ENCODE results near the gene BZW1.

BZW1 gene

DNA sequence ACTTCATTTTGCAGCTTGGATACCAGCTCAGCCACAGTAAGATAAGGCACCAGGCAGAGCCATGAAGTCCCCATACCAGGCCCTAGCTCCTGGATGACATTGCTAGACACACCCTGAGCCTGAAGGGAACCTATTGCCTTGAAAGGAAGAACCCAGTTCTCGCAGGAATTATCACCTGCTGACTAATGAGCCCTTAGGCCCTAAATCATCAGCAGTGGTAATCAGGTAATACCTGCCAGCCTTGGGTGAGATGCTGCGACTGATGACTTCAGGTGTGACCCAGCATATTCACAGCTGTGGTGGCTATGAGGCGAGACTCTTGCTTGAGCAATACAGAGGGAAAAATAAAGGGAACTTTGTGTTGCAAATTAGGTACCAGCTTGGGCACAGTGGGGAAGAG, 27.8 kb downstream of the BZW1 start:
- no peak for DNase-seq (ENCODE audit: low read depth)

DNA sequence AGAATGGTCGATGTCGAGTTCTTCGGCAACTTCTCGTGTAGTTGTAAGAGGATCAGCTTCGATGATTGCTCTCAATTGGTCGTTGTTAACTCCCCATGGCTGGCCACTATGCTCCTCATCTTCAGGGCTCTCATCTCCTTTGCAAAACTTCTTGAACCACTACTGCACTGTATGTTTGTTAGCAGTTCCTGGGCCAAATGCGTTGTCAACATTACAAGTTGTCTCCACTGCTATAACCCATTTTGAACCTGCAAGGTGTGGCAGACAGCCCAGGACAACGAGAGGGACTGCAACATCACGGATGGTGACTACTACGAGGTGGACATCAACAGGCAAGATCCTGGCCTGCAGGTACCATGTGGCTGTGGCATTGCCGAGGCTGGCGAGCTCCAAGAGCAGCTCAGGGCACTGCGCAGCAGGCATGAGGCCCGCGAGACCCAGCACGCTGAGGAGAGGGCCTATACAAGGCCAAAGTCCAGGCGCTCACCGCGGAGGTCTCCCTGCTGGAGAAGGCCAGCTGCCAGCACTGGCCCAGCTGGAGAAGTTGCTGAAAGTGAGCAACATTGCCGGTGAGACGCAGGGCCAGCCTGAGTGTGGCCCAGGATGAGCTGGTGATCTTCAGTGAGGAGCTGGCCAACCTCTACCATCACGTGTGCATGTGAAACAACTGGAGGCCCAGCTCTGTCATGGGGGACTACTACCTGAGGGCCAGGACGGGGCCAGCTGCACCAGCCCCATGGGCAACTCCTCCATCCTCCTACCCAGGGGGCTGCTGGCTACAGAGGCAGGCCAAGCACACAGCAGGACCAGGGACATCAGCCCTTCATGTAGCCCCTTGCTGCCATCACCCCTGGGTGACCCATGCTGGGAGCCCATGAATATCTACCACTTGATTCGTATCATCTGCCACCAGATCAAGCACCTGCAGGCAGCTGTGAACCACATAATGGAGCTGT, 32.6 kb downstream of the BZW1 start:
- DNase-seq (ENCODE audit: low read depth), result no peak

DNA sequence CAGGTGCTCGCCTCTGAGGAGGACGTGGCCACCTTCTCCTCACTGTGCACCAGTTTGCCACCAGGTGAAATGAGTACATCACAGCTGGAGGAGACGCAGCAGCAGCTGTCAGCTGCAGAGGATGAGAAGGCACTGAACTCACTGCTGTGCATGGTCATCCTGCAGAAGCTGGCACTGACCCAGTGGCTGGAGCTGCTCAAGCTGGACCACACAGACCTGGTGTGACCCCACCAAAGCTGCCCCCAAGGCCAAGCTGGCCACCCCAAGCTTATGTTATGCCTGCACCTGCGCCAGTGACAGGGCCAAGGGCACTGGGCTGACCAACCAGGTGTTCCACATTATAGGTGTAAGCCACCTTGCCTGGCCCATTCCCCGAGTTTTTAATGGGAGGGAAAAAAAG, 33.5 kb downstream of the BZW1 start:
- no peak for DNase-seq (ENCODE audit: low read depth)

DNA sequence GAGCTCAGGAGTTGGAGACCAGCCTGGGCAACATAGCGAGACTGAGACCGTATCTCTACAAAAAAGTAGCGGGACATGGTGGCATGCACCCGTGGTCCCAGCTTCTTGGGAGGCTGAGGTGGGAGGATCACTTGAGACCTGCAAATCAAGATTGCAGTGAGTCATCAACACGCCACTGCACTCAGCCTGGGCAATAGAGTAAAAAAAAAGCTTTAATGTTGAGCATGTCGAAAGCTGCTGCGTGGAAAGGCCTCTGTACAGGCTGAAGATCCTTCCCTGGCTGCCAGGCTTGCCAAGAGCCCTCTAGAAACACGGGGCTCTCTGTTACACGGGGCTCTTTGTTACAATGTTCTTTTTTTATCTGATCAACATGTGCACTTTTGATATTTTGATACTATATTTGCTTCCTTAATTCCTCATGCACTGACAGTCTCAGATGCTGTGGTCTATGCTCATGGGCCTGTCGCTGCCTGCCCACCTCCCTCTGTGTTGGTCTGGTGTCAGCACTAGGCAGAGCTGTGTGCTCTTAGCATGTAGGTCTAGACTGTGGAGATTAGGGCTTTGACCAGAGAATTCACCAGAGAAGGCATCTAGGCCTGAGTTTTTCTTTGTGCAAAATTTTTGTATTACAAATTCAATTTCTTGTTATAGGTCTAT, 34.1 kb downstream of the BZW1 start:
- DNase-seq (ENCODE audit: low read depth), result no peak

- no peak for DNase-seq (ENCODE audit: low read depth)
These were observed 35.6 kb downstream of the BZW1 start for GRCh38 chr2:200847269-200847668.

DNA sequence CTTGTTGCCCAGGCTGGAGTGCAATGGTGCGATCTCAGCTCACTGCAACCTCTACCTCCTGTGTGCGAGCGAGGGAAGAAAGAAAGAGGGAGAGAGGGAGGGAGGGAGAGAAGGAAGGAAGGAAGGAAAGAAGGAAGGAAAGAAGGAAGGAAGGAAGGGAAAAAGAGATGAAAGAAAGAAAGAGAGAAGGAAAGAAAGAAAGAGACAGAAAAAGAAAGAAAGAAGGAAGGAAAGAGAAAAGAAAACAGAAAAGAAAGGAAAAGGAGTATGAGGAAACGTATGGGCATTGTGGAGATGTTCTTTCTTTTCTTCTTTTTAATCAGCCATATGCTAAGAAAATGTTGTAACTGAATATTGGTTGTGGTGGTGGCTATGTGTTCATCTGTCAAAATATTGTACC, 36.2 kb downstream of the BZW1 start:
- no peak for DNase-seq (ENCODE audit: low read depth)

- no peak for DNase-seq (ENCODE audit: low read depth)
These were observed 39.0 kb downstream of the BZW1 start for GRCh38 chr2:200850512-200851256.

GRCh38 chr2:200851398-200852248, 39.9 kb downstream of the BZW1 start:
- DNase-seq (ENCODE audit: low read depth), result no peak

GRCh38 chr2:200852605-200853004, 40.9 kb downstream of the BZW1 start:
- DNase-seq (ENCODE audit: low read depth), result no peak

DNA sequence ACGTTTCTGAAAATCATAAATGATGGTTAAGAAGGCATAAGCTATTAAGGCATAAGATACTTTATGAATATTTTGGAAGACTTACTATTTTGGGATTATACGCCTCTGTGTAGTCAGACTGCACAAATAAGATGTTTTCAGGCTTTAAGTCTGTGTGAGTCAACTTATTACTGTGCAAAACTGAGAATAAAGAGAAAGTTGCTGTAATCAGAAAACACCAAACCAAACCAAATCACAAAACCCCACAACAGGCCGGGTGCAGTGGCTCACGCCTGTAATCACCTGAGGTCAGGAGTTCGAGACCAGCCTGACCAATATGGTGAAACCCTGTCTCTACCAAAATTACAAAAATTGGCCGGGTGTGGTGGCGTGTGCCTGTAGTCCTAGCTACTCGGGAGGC, 45.1 kb downstream of the BZW1 start:
- no peak for DNase-seq (ENCODE audit: low read depth)

DNA sequence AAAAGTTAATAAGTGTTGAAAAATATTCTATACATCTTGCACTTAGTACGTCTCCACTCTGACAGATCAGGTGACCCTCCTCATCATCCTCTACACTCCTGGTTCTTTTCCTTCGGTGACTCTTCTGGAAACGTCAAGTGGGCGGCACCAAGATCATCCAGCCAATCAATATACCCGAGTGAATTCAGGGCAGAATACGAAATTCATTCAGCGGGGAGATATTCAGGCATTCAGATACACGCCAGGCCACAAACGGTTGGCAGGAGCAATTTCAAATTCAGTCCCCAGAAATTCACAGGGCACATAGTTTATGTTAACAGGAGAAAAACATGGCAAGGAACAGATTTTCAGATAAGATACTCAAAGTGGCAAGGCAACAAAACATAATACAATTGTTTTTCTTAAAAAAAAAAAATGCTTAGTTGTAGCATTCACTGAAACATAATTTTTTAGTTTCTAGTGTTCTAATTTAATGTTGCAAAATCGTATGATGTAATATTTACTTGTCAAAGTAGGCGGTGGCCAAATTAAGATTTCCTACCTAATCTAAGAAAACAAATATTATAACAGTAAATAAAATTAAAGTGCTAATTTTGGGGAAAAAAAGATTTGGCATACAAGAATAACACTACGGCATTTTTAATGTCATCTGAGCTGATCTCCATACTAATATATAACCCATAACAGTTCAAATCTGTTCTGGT, 48.5 kb downstream of the BZW1 start:
- DNase-seq (ENCODE audit: low read depth), result no peak

GRCh38 chr2:200861617-200862155, 50.0 kb downstream of the BZW1 start:
- DNase-seq (ENCODE audit: low read depth), result no peak

- peak; percentile 31 for DNase-seq (ENCODE audit: low read depth)
These were observed 50.9 kb downstream of the BZW1 start for GRCh38 chr2:200862532-200863000.

GRCh38 chr2:200863782-200864175, 52.1 kb downstream of the BZW1 start:
- DNase-seq (ENCODE audit: low read depth), result no peak

- peak; percentile 98 for DNase-seq (ENCODE audit: low read depth)
These were observed 52.7 kb downstream of the BZW1 start, which contains the start of gene CLK1 for GRCh38 chr2:200864176-200865034. TSS of gene CLK1 (minus strand) at chr2:200864658. CDS start at chr2:200861862, 2,796 bp downstream.

GRCh38 chr2:200869014-200869413, 57.3 kb downstream of the BZW1 start:
- DNase-seq (ENCODE audit: low read depth), result no peak

GRCh38 chr2:200871151-200871550, 59.4 kb downstream of the BZW1 start:
- no peak for DNase-seq (ENCODE audit: low read depth)

- no peak for DNase-seq (ENCODE audit: low read depth)
These were observed 61.9 kb downstream of the BZW1 start for GRCh38 chr2:200873560-200873959.
